ENCODE results near the gene HTD2. TPM values are rescaled to one million over a fixed set of nuclear protein-coding genes. Genes with fewer than 3 reads are reported as not detected.

Gene HTD2
- total RNA-seq, 1 experiment from 2014 or later, result 11.4 TPM

GRCh38 chr3:58305882-58306711 is at the start of gene HTD2, which contains the start of gene RPP14 (continued):
- no peak for TF ChIP-seq PRDM15 (CRISPR knock-in tag; IDR thresholded peaks at IDR 0.05)
- 0 out of 2 replicates have a peak, but pooled peaks have one; percentile 24 for TF ChIP-seq ATF2 (CRISPR knock-in tag; IDR thresholded peaks at IDR 0.05; ENCODE audit: borderline replicate concordance, low read depth)
- TF ChIP-seq MYBL2 (CRISPR knock-in tag; IDR thresholded peaks at IDR 0.05), result peak; percentile 55; the same call in 1 of the 2 replicates
- TF ChIP-seq TEAD1 (CRISPR knock-in tag; IDR thresholded peaks at IDR 0.05), result peak; percentile 84
- TF ChIP-seq IRF2 (CRISPR knock-in tag; IDR thresholded peaks at IDR 0.05; ENCODE audit: borderline replicate concordance, low read depth), result no peak
- TF ChIP-seq SP1 (CRISPR knock-in tag; conservative IDR thresholded peaks at IDR 0.05), result peak; percentile 93
- peak; percentile 88 for TF ChIP-seq HMGXB4 (CRISPR knock-in tag; IDR thresholded peaks at IDR 0.05)
- no peak for TF ChIP-seq HMGA2 (CRISPR knock-in tag; IDR thresholded peaks at IDR 0.05)
- no peak; the same call in 1 of the 2 replicates for TF ChIP-seq CBFB (CRISPR knock-in tag; IDR thresholded peaks at IDR 0.05; ENCODE audit: low read depth)
- no peak for TF ChIP-seq NFYB (CRISPR knock-in tag; conservative IDR thresholded peaks at IDR 0.05; ENCODE audit: low read depth)
- TF ChIP-seq NR1H2 (CRISPR knock-in tag; IDR thresholded peaks at IDR 0.05), result no peak
- no peak for TF ChIP-seq ELF4 (CRISPR knock-in tag; IDR thresholded peaks at IDR 0.05; ENCODE audit: low read depth)
- TF ChIP-seq E2F1 (CRISPR knock-in tag; IDR thresholded peaks at IDR 0.05), result no peak
- TF ChIP-seq IRF1 (CRISPR knock-in tag; IDR thresholded peaks at IDR 0.05), result no peak
- no peak for TF ChIP-seq ZNF317 (CRISPR knock-in tag; IDR thresholded peaks at IDR 0.05; ENCODE audit: borderline replicate concordance, low read depth)
- no peak for TF ChIP-seq CDX4 (CRISPR knock-in tag; IDR thresholded peaks at IDR 0.05; ENCODE audit: borderline replicate concordance)
- no peak for TF ChIP-seq GRHL2 (CRISPR knock-in tag; IDR thresholded peaks at IDR 0.05; ENCODE audit: insufficient replicate concordance, severe bottlenecking)
- TF ChIP-seq ATF3 (CRISPR knock-in tag; conservative IDR thresholded peaks at IDR 0.05), result peak; percentile 55; the same call in 1 of the 2 replicates
- TF ChIP-seq ZNF232 (CRISPR knock-in tag; IDR thresholded peaks at IDR 0.05), result no peak
- TF ChIP-seq PRRX2 (CRISPR knock-in tag; IDR thresholded peaks at IDR 0.05), result no peak
- no peak for TF ChIP-seq USF2 (CRISPR knock-in tag; IDR thresholded peaks at IDR 0.05)
- no peak for TF ChIP-seq ZNF423 (CRISPR knock-in tag; IDR thresholded peaks at IDR 0.05)
- TF ChIP-seq MLX (CRISPR knock-in tag; IDR thresholded peaks at IDR 0.05), result no peak
- TF ChIP-seq FOXK1 (CRISPR knock-in tag; IDR thresholded peaks at IDR 0.05), result peak; percentile 90
- no peak; the same call in 1 of the 2 replicates for TF ChIP-seq ATF1 (CRISPR knock-in tag; IDR thresholded peaks at IDR 0.05)
